Stimulated activated CD8-positive, alpha-beta memory T cell treated with anti-CD3 and anti-CD28 coated beads, Interleukin-15, amount 100 ng/mL, for 4 hours (primary cell): Measurements from ENCODE around the gene DPY19L3.
"Not testable (repeated sequence)": the region's sequence is repeated elsewhere in the genome, so short reads cannot be mapped to it uniquely, and the experiment has no call there.

Experiments
- DNase-seq, 2 donors: peaks; one replicate each; pipeline ENCODE4 v3.0.0-alpha.2; 2020; ENCODE audit warnings: low read depth in 2 of 2

DPY19L3 gene

GRCh38 chr19:32396046-32396652 lies 9.4 kb upstream of the DPY19L3 start:
- DNase-seq, result no peak

- no peak for DNase-seq
These were observed 7.9 kb upstream of the DPY19L3 start for GRCh38 chr19:32397671-32398101.

- no peak for DNase-seq
These were observed 3.6 kb upstream of the DPY19L3 start for GRCh38 chr19:32401992-32402391.

- DNase-seq, result no peak
These were observed 2.1 kb upstream of the DPY19L3 start for GRCh38 chr19:32403291-32403995.

- DNase-seq, result no peak
These were observed 1.2 kb upstream of the DPY19L3 start for GRCh38 chr19:32404213-32404932.

- no peak for DNase-seq
These were observed 588 bp upstream of the DPY19L3 start for GRCh38 chr19:32404933-32405430.

GRCh38 chr19:32406161-32407003 lies 812 bp downstream of the DPY19L3 start:
- no peak for DNase-seq

GRCh38 chr19:32407004-32407992 lies 1.7 kb downstream of the DPY19L3 start:
- DNase-seq, result no peak

GRCh38 chr19:32415246-32415645 lies 9.7 kb downstream of the DPY19L3 start:
- no peak for DNase-seq

GRCh38 chr19:32415669-32416068 lies 10.1 kb downstream of the DPY19L3 start:
- DNase-seq, result no peak

- no peak for DNase-seq
These were observed 11.3 kb downstream of the DPY19L3 start for GRCh38 chr19:32416749-32417456.

- DNase-seq, result no peak
These were observed 12.6 kb downstream of the DPY19L3 start for GRCh38 chr19:32418155-32418554.

- no peak for DNase-seq
These were observed 16.2 kb downstream of the DPY19L3 start for GRCh38 chr19:32421589-32422361.

GRCh38 chr19:32422435-32422834 lies 16.9 kb downstream of the DPY19L3 start:
- DNase-seq, result no peak

GRCh38 chr19:32423944-32424343 lies 18.4 kb downstream of the DPY19L3 start:
- not testable (repeated sequence) for DNase-seq

- no peak for DNase-seq
These were observed 22.0 kb downstream of the DPY19L3 start for GRCh38 chr19:32427536-32427935.

- no peak for DNase-seq
These were observed 31.1 kb downstream of the DPY19L3 start for GRCh38 chr19:32436692-32437091.

- no peak for DNase-seq
These were observed 31.5 kb downstream of the DPY19L3 start for GRCh38 chr19:32437096-32437495.

- no peak for DNase-seq
These were observed 33.2 kb downstream of the DPY19L3 start for GRCh38 chr19:32438751-32439150.
